GM10248 (cell line): ENCODE measurements around the gene SLC44A1.

Source experiments
- CTCF ChIA-PET: fragments of 300-600 bp; sonication (Branson Sonifier 250); formaldehyde crosslinking; extraction: SDS; loops from one replicate; lab custom pipeline; 2021; ENCODE audit warnings: antibody characterized with exemption; lab: Yijun Ruan, JAX
- POLR2A ChIA-PET: fragments of 350-650 bp; sonication (Branson Sonifier 250); formaldehyde crosslinking; extraction: SDS; loops from one replicate; lab custom pipeline; 2020; ENCODE audit warnings: antibody characterized with exemption; lab: Yijun Ruan, JAX
- DNase-seq: peaks from one replicate; pipeline ENCODE4 v3.0.0; 2012; ENCODE audit errors: extremely low spot score
- TF ChIP-seq, protein P1 (sequence below): IDR thresholded peaks from 2 replicates; pipeline ENCODE4 v1.5.1; 2012; ENCODE audit warnings: mild to moderate bottlenecking, low read depth; ENCODE audit errors: extremely low read depth, missing control alignments, control extremely low read depth

The SLC44A1 gene

DNA sequence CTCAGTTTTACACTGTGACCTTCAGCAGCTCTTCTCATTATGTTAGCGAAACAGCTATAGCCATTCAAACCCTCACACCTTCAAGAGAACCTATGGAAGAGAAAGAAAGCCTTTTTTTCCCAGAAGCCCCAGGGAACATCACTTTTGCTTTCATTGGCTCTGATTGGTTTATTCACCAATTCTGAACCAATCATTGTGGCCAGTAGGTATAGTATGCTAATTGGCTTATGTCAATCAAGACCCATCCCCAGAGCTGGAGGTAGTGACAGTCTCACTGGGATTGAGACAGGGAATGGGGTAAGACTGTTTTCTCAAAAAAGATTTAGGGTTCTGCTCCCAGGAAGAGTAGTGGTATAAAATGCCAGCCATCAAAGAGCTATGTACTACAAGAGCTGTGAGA, 129.3 kb downstream of the SLC44A1 start:
- ChIA-PET CTCF (interaction anchor here (2.0 to 2.4 kb wide), 4 partner anchors 9 to 25 kb away, joined by 5 to 9 read pairs (median 7); no protein-coding TSS in a partner anchor), POLR2A (no interaction called here)
- TF ChIP-seq, protein P1, sequence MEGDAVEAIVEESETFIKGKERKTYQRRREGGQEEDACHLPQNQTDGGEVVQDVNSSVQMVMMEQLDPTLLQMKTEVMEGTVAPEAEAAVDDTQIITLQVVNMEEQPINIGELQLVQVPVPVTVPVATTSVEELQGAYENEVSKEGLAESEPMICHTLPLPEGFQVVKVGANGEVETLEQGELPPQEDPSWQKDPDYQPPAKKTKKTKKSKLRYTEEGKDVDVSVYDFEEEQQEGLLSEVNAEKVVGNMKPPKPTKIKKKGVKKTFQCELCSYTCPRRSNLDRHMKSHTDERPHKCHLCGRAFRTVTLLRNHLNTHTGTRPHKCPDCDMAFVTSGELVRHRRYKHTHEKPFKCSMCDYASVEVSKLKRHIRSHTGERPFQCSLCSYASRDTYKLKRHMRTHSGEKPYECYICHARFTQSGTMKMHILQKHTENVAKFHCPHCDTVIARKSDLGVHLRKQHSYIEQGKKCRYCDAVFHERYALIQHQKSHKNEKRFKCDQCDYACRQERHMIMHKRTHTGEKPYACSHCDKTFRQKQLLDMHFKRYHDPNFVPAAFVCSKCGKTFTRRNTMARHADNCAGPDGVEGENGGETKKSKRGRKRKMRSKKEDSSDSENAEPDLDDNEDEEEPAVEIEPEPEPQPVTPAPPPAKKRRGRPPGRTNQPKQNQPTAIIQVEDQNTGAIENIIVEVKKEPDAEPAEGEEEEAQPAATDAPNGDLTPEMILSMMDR = no peak
- no peak for DNase-seq

DNA sequence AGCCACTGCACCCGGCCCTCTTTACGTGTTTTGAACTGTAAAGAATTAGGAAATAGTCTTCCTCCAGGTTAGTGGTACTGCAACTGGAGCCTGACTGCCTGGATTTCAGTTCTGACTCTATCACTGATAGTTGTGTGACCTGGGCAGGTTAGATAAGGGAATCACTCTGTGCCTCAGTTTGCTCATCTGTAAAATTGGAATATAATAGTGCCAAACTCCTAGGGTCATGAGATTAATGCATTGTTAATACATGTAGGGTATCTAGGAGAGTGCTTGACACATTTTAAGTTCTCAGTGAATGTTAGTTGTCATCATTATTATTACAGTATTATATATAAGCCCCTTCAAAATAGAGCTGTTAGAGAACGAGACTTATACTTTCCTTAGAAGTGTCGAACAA, 130.9 kb downstream of the SLC44A1 start:
- no peak for DNase-seq
- ChIA-PET POLR2A (no interaction called here), CTCF (interaction anchor here (1.3 kb wide), 1 partner anchor 11 kb away, joined by 3 read pairs; no protein-coding TSS in a partner anchor)
- TF ChIP-seq, protein P1 = no peak

DNA sequence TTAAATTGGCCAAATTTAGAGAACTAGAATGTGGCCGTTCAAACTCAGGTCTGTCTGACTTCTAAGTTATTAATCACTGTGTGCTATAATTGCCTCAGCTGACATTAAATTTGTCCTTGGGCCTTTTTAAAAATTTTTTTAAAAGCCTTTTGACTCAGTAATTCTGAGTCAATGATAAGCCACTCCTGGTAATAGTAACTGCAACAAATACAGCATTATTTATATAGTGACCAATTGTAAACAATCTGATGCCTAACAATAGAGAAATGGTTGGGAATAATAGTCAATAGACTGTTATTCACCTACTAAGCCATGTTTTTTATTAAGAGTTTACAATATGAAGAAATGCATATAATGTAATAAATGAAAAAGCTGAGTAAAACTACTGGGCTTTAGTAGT, 132.4 kb downstream of the SLC44A1 start:
- TF ChIP-seq, protein P1 = no peak
- ChIA-PET CTCF (interaction anchor here (1.3 kb wide), 1 partner anchor 10 kb away, joined by 3 read pairs; no protein-coding TSS in a partner anchor), POLR2A (no interaction called here)
- no peak for DNase-seq

DNA sequence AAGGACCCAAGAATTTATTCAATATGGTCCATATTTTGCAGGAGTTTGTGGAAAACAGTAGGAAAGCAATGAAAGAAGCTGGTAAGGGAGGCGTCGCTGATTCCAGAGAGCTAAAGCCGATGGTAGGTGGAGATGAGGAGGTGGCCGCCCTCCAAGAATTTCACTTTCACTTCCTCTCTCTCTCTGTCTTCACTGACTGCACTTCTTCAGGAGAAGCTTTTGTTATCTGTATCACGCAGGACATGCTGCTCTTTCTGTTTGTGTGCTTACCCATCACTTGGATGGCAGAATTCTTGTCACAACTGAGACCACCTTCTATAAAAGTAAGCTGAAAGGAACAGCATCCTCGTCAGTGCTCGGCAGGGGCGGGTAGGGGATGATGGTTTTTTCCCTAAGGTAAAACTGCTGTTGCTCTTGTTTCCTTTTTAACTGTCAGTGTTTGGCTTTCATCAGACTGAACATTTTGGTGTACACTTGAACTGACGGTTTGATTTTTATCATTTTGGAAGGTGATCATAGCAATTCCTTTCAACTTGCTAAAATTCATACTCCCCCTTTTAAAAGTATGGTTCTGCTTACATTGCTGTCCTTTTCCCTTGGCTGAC, 141.0 kb downstream of the SLC44A1 start:
- TF ChIP-seq, protein P1 = no peak
- CTCF ChIA-PET = interaction anchor here (0.8 to 2.3 kb wide), 6 partner anchors 11 to 30 kb away, joined by 3 to 10 read pairs (median 3); no protein-coding TSS in a partner anchor
- POLR2A ChIA-PET = no interaction called here
- DNase-seq = peak; percentile 55

DNA sequence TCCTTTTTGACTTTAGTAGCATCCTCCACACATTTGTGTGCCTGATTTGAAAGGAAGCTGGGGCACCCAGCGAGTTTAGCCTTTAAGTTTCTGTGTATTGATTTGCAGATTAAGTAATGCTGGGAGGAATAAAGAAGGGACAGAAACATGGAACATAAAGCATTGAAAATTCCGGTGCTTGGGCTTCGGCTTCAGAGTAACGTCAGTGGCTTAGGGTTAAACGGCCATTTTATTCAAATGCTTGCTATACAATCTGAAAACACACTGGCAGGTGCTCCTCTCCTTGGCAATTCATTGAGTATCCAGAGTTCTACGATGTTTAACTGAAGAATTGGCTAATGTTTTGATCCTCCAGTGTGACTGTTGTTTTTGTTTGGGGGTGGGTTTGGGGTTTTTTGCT, 145.3 kb downstream of the SLC44A1 start:
- TF ChIP-seq, protein P1 = no peak
- ChIA-PET POLR2A (no interaction called here), CTCF (interaction anchor here (1.8 kb wide), 1 partner anchor 8 kb away, joined by 4 read pairs; no protein-coding TSS in a partner anchor)
- no peak for DNase-seq

DNA sequence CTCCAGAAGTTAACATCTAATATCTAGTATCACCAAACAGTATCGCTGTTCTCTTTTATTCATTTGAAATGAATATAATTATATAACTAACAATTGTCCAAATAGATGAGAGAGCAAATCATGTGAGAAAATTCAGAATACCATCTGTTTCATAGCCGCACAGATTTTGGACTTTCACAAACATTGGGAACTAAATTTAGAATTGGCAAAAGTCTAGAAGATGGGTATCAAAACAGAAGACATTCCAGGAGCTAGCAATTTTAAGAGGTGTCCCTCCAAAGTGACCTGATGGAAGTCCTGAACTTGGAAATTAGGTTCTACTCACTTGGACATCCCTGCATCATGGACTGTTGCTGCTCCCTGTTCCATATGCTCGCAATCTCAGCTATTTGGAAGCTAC, 146.4 kb downstream of the SLC44A1 start:
- ChIA-PET POLR2A (no interaction called here), CTCF (interaction anchor here (0.7 to 2.1 kb wide), 4 partner anchors 8 to 17 kb away, joined by 3 to 6 read pairs (median 4); no protein-coding TSS in a partner anchor)
- DNase-seq = no peak
- TF ChIP-seq, protein P1 = no peak
